Lung (tissue), 12 donors: ENCODE data around the gene OPCML. TPM values are rescaled to one million over a fixed set of nuclear protein-coding genes. Genes with fewer than 3 reads are reported as not detected.

Source experiments
- ATAC-seq: fragments of 200-7000 bp; cut with Tn5 transposase; one replicate; pipeline ENCODE4 v1.9.1; 2020; ENCODE audit warnings: moderate number of reproducible peaks; ENCODE audit not compliant: insufficient read depth, low FRiP score
- DNase-seq, 3 donors: peaks; one replicate each; pipeline ENCODE4 v3.0.0-alpha.2; 2013 to 2017
- H3K27ac ChIP-seq, 2 donors: one replicate each; pipeline ENCODE4 v1.5.1; 2013; ENCODE audit warnings: mild to moderate bottlenecking in 2 of 2, moderate library complexity in 2 of 2, control low read depth in 1 of 2, inconsistent platforms in 1 of 2, low read depth in 1 of 2, low read length in 1 of 2
- H3K27me3 ChIP-seq, 3 donors: one replicate each; pipeline ENCODE4 v1.5.1; 2013; ENCODE audit warnings: low read length in 2 of 3; ENCODE audit not compliant: control insufficient read depth in 3 of 3, insufficient read depth in 3 of 3
- H3K36me3 ChIP-seq, 4 donors: one replicate each; pipeline ENCODE4 v1.5.1; 2013; ENCODE audit warnings: low read length in 4 of 4, mild to moderate bottlenecking in 1 of 4, moderate library complexity in 1 of 4; ENCODE audit not compliant: control insufficient read depth in 4 of 4, insufficient read depth in 4 of 4
- H3K4me1 ChIP-seq, 5 donors: one replicate each; pipeline ENCODE4 v1.5.1; 2013; ENCODE audit warnings: low read length in 5 of 5, mild to moderate bottlenecking in 2 of 5, moderate library complexity in 1 of 5; ENCODE audit not compliant: control insufficient read depth in 5 of 5, insufficient read depth in 5 of 5
- H3K4me3 ChIP-seq: one replicate; pipeline ENCODE4 v1.5.1; 2013; ENCODE audit warnings: mild to moderate bottlenecking, control low read depth, moderate library complexity
- H3K9ac ChIP-seq, 2 donors: one replicate each; pipeline ENCODE4 v1.5.1; 2013; ENCODE audit warnings: low read length in 2 of 2, control low read depth in 1 of 2; ENCODE audit not compliant: insufficient read depth in 1 of 2
- H3K9me3 ChIP-seq, 4 donors: one replicate each; pipeline ENCODE4 v1.5.1; 2013; ENCODE audit warnings: low read length in 3 of 4, mild to moderate bottlenecking in 1 of 4, moderate library complexity in 1 of 4; ENCODE audit not compliant: control insufficient read depth in 4 of 4, insufficient read depth in 3 of 4
- CTCF ChIP-seq: IDR thresholded peaks from 2 replicates; pipeline ENCODE4 v1.5.1; 2012; ENCODE audit warnings: mild to moderate bottlenecking; ENCODE audit errors: control extremely low read depth, extremely low read depth
- WGBS, 2 donors: extraction: QIAGEN DNeasy Blood & Tissue Kit; methylation state at CpG; one replicate each; pipeline ENCODE4 v1.1.7; 2013; 5-methylcytosine and 5-hydroxymethylcytosine counted together
- polyA plus RNA-seq, 2 donors: library from polyadenylated mRNA; stranded (reverse); fragments of 200-250 nt; gene quantifications; one replicate each; pipeline ENCODE4 v1.2.1, GENCODE V29; 2013
- total RNA-seq, 2 donors: library from RNA; depleted of rRNA in 1 of 2; stranded (reverse); fragments of >200 nt in 1 of 2; gene quantifications; one replicate each; pipeline ENCODE4 v1.2.1, GENCODE V29; 2014 to 2021
- donor health status: control.
- donor health status: control.
- donor health status: Bipolar disorder and iron deficiency.
- donor health status: healthy.
- donor health status: DM: yes; HTN: yes; CAD: no.

The OPCML gene
- total and polyA plus RNA-seq, 4 donors = 0.49 to 0.74 TPM; not detected in 2

- Histone ChIP-seq H3K36me3 (no peaks in the 10 kb centered on the region), H3K9ac (no peak overlapping the region), H3K4me3 (no peak overlapping the region), H3K9me3 (peaks cover 0 to 1% (median 0%) of the 10 kb centered on the region in 4 donors), H3K27me3 (no peaks in the 10 kb centered on the region), H3K27ac (no peak overlapping the region), H3K4me1 (peaks cover 0 to 2% (median 0%) of the 10 kb centered on the region in 5 donors)
- TF ChIP-seq CTCF = no peak
- DNase-seq = no peak
- 92 to 95% methylated on average over 3 of the region's 3 CpGs for WGBS, 2 donors
- ATAC-seq = no peak
Measured at GRCh38 chr11:133408402-133408801, 123.9 kb downstream of the OPCML start.

GRCh38 chr11:133406489-133406888, 125.8 kb downstream of the OPCML start:
- TF ChIP-seq CTCF = no peak
- peaks cover 0 to 3% (median 0%) of the 10 kb centered on the region in 4 donors for H3K9me3 ChIP-seq
- no peak for ATAC-seq
- no peak overlapping the region for H3K9ac ChIP-seq
- no peak overlapping the region for H3K4me3 ChIP-seq
- DNase-seq = no peak
- no peaks in the 10 kb centered on the region for H3K27me3 ChIP-seq
- peaks cover 0 to 2% (median 0%) of the 10 kb centered on the region in 5 donors for H3K4me1 ChIP-seq
- H3K27ac ChIP-seq = no peak overlapping the region
- no peaks in the 10 kb centered on the region for H3K36me3 ChIP-seq
- WGBS, 2 donors = 83 to 84% methylated on average over 4 of the region's 4 CpGs

GRCh38 chr11:133403900-133404299, 128.4 kb downstream of the OPCML start:
- Histone ChIP-seq H3K9me3 (peaks cover 0 to 3% (median 0%) of the 10 kb centered on the region in 4 donors), H3K4me3 (no peak overlapping the region), H3K4me1 (peaks cover 0 to 12% (median 0%) of the 10 kb centered on the region in 5 donors), H3K27me3 (no peaks in the 10 kb centered on the region), H3K27ac (no peak overlapping the region), H3K36me3 (no peaks in the 10 kb centered on the region), H3K9ac (no peak overlapping the region)
- 87 to 89% methylated on average over 6 of the region's 6 CpGs for WGBS, 2 donors
- TF ChIP-seq CTCF = no peak
- ATAC-seq = no peak
- no peak for DNase-seq

- H3K4me1 ChIP-seq = peaks cover 0 to 12% (median 0%) of the 10 kb centered on the region in 5 donors
- no peak for DNase-seq
- no peak overlapping the region for H3K27ac ChIP-seq
- 92 to 93% methylated on average over 4 of the region's 4 CpGs for WGBS, 2 donors
- H3K36me3 ChIP-seq = no peaks in the 10 kb centered on the region
- no peak for ATAC-seq
- no peak overlapping the region for H3K4me3 ChIP-seq
- H3K27me3 ChIP-seq = no peaks in the 10 kb centered on the region
- TF ChIP-seq CTCF = no peak
- no peak overlapping the region for H3K9ac ChIP-seq
- H3K9me3 ChIP-seq = peaks cover 0 to 2% (median 0%) of the 10 kb centered on the region in 4 donors
Measured at GRCh38 chr11:133402551-133402950, 129.8 kb downstream of the OPCML start.
